PC-3 (cell line): ENCODE measurements around the gene ZNF20. TPM values are rescaled to one million over a fixed set of nuclear protein-coding genes. Genes with fewer than 3 reads are reported as not detected.
A peak's percentile ranks its signal among the peaks of the same experiment; 100 is the strongest.

Experiments used
- ATAC-seq: fragments of 200-7000 bp; cut with Tn5 transposase; 2 replicates; pipeline ENCODE4 v1.9.1; 2020; ENCODE audit warnings: mild to moderate bottlenecking, moderate library complexity
- BruUV-seq: library from RNA; stranded (reverse); fragments of 400-500 nt; replicated peaks from 2 replicates; lab custom pipeline; 2021; lab: Mats Ljungman, UMichigan
- CTCF ChIA-PET: fragments of 300-600 bp; sonication (Branson Sonifier 250); formaldehyde crosslinking; loops from one replicate; lab custom pipeline; 2022; ENCODE audit warnings: antibody characterized with exemption; lab: Charles Lee
- POLR2A ChIA-PET: fragments of 300-600 bp; sonication (Branson Sonifier 250); formaldehyde crosslinking; loops from one replicate; lab custom pipeline; 2022; ENCODE audit warnings: antibody characterized with exemption; ENCODE audit not compliant: unreplicated experiment; lab: Charles Lee
- DNase-seq: peaks from one replicate; pipeline ENCODE4 v3.0.0-alpha.2; 2015
- H2AFZ ChIP-seq: fragments of 300-600 bp; sonication (generic); 2 replicates; pipeline ENCODE4 v1.6.0; 2016; ENCODE audit warnings: antibody characterized with exemption, low read length
- H3F3A ChIP-seq: fragments of 300-600 bp; sonication (generic); one replicate; pipeline ENCODE4 v1.6.0; 2017; ENCODE audit warnings: antibody characterized with exemption, low read length, control low read depth, mild to moderate bottlenecking; ENCODE audit not compliant: unreplicated experiment
- H3K27ac ChIP-seq: fragments of 300-600 bp; sonication (generic); 2 replicates; pipeline ENCODE4 v1.5.1; 2016; ENCODE audit warnings: mild to moderate bottlenecking, low read length
- H3K27me3 ChIP-seq: fragments of 300-600 bp; sonication (generic); 2 replicates; pipeline ENCODE4 v1.6.1; 2016; ENCODE audit warnings: low read length, mixed read lengths
- H3K36me3 ChIP-seq: fragments of 300-600 bp; sonication (generic); 2 replicates; pipeline ENCODE4 v1.6.1; 2016; ENCODE audit warnings: low read depth, mixed run types, low read length, mixed read lengths
- H3K4me1 ChIP-seq: fragments of 300-600 bp; sonication (generic); 2 replicates; pipeline ENCODE4 v1.5.1; 2016; ENCODE audit warnings: low read length; ENCODE audit not compliant: insufficient read depth
- H3K4me2 ChIP-seq: fragments of 300-600 bp; sonication (generic); 2 replicates; pipeline ENCODE4 v1.6.0; 2016; ENCODE audit warnings: low read length
- H3K4me3 ChIP-seq: fragments of 300-600 bp; sonication (generic); 2 replicates; pipeline ENCODE4 v1.5.1; 2016; ENCODE audit warnings: mild to moderate bottlenecking, low read length, mixed read lengths
- H3K79me2 ChIP-seq: fragments of 300-600 bp; sonication (generic); 2 replicates; pipeline ENCODE4 v1.6.1; 2017; ENCODE audit warnings: low read length, mixed read lengths
- H3K9ac ChIP-seq: fragments of 300-600 bp; sonication (generic); 2 replicates; pipeline ENCODE4 v1.6.0; 2016; ENCODE audit warnings: mild to moderate bottlenecking, low read length
- H3K9me2 ChIP-seq: fragments of 300-600 bp; sonication (generic); replicated peaks from 2 replicates; pipeline ENCODE4 v1.6.1; 2016; ENCODE audit warnings: mixed run types, low read length, mixed read lengths
- H3K9me3 ChIP-seq: fragments of 300-600 bp; sonication (generic); 2 replicates; pipeline ENCODE4 v1.6.1; 2016; ENCODE audit warnings: low read length, mixed read lengths
- H4K20me1 ChIP-seq: fragments of 300-600 bp; sonication (generic); 2 replicates; pipeline ENCODE4 v1.6.1; 2016; ENCODE audit warnings: low read length, mixed read lengths
- EZH2 ChIP-seq: fragments of 300-600 bp; sonication (generic); IDR thresholded peaks from one replicate; pipeline ENCODE4 v1.6.1; 2017; ENCODE audit warnings: antibody characterized with exemption, mild to moderate bottlenecking, low read length; ENCODE audit not compliant: unreplicated experiment
- EZH2phosphoT487 ChIP-seq: fragments of 300-600 bp; sonication (generic); IDR thresholded peaks from 2 replicates; pipeline ENCODE4 v1.6.1; 2018; ENCODE audit warnings: mild to moderate bottlenecking, antibody characterized with exemption, low read length, borderline replicate concordance
- intact Hi-C: fragments of 100-400 bp; cut with micrococcal nuclease; formaldehyde crosslinking; loops from 2 replicates; pipeline ENCODE4 v1.9.0; 2023
- total RNA-seq: library from RNA; depleted of rRNA; stranded (reverse); fragments of >200 nt; gene quantifications from 2 replicates; pipeline ENCODE4 v1.2.3, GENCODE V29; 2014
- TF ChIP-seq, protein P1 (sequence below): fragments of 300-600 bp; sonication (generic); conservative IDR thresholded peaks from 2 replicates; pipeline ENCODE4 v1.5.1; 2017; ENCODE audit warnings: antibody characterized with exemption, low read depth, mild to moderate bottlenecking, low read length

Gene ZNF20
- total RNA-seq, 1 experiment from 2014 or later = 5.6 TPM

DNA sequence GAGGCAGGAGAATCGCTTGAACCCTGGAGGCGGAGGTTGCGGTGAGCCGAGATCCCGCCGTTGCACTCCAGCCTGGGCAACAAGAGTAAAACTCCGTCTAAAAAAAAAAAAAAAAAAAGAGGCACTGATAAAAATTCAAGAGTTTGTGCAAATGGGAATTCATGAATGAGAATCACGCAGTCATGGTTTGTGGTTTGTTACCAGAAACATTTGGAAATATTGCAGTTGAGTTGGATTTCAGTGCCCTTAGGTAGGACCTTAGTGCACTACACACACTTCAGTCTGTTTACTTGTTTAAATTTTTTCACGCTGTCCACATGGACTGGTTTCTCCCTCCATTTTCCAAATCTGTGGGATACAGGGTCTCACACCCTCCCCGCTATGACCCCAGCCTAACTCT, 47.2 kb downstream of the ZNF20 start:
- H4K20me1 ChIP-seq = no peaks in the 10 kb centered on the region
- ChIA-PET POLR2A (no interaction called here), CTCF (no interaction called here)
- H3F3A ChIP-seq = no peaks in the 10 kb centered on the region
- no peak overlapping the region; the same call in 1 of the 2 replicates for H3K4me2 ChIP-seq
- no peaks in the 10 kb centered on the region for H3K79me2 ChIP-seq
- H3K27me3 ChIP-seq = no peaks in the 10 kb centered on the region
- H3K27ac ChIP-seq = no peak overlapping the region
- no peaks in the 10 kb centered on the region; the same call in 1 of the 2 replicates for H3K36me3 ChIP-seq
- no peaks in the 10 kb centered on the region for H3K4me1 ChIP-seq
- no peaks in the 10 kb centered on the region for H3K9me2 ChIP-seq
- no peak overlapping the region for H3K9ac ChIP-seq
- no peak overlapping the region; the same call in 1 of the 2 replicates for H3K4me3 ChIP-seq
- H3K9me3 ChIP-seq = peaks cover 31% of the 10 kb centered on the region
- no peak for ATAC-seq
- no peak for DNase-seq
- TF ChIP-seq EZH2phosphoT487 (no peak), EZH2 (no peak)
- TF ChIP-seq, protein P1, sequence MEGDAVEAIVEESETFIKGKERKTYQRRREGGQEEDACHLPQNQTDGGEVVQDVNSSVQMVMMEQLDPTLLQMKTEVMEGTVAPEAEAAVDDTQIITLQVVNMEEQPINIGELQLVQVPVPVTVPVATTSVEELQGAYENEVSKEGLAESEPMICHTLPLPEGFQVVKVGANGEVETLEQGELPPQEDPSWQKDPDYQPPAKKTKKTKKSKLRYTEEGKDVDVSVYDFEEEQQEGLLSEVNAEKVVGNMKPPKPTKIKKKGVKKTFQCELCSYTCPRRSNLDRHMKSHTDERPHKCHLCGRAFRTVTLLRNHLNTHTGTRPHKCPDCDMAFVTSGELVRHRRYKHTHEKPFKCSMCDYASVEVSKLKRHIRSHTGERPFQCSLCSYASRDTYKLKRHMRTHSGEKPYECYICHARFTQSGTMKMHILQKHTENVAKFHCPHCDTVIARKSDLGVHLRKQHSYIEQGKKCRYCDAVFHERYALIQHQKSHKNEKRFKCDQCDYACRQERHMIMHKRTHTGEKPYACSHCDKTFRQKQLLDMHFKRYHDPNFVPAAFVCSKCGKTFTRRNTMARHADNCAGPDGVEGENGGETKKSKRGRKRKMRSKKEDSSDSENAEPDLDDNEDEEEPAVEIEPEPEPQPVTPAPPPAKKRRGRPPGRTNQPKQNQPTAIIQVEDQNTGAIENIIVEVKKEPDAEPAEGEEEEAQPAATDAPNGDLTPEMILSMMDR = no peak
- no peak overlapping the region for H2AFZ ChIP-seq
- intact Hi-C loops = no loop called here
- no TSS peak for BruUV-seq

DNA sequence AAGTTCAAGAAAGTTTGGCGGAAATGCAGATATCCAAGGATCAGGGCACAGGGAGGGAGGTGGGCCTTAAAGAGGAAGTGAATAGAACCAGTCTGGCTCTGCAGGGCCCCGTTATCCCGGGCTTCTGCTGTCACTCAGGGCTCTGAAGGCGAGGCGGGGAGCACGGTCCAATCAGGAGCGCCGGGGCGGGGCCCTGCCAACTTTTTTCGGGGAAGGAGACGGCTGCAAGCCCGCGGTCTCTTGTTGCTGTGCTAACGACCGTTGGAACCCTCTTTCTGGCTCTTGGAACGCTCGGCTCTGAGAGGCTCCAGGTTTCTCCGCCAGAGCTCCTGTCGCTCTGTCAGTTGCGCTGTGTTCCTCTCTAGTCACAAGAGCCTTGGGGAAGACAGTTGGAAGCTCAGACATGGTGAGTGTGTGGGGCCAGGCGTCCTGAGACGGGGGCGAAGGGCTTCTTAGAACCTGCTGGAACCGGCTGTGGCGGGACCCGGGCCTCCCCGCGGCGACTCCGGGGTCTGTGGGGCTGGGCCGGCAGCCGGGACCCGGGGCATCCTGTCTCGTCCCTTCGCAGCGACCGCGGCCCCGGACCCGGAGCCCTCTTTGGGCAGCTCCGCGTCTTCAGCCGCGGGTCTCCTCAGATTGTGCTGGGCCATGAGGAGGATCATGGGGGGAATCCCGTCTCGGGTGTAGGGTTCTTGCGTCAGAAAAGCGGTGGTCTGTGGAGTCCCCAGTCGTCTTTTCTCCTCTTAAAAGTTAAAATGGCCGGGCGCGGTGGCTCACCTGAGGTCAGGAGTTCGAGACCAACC, 47.9 kb downstream of the ZNF20 start:
- H4K20me1 ChIP-seq = no peaks in the 10 kb centered on the region
- no peaks in the 10 kb centered on the region for H3K4me1 ChIP-seq
- DNase-seq (peak; percentile 37), ATAC-seq (peak; percentile 64)
- peak overlapping the region; percentile 62 for H3K4me3 ChIP-seq
- H3K9me3 ChIP-seq = peaks cover 27% of the 10 kb centered on the region
- no TSS peak for BruUV-seq
- no peak overlapping the region for H3K9ac ChIP-seq
- ChIA-PET POLR2A (no interaction called here), CTCF (no interaction called here)
- no peaks in the 10 kb centered on the region for H3F3A ChIP-seq
- H3K36me3 ChIP-seq = no peaks in the 10 kb centered on the region; the same call in 1 of the 2 replicates
- H3K27ac ChIP-seq = no peak overlapping the region
- peak overlapping the region; percentile 50 for H3K4me2 ChIP-seq
- H3K27me3 ChIP-seq = no peaks in the 10 kb centered on the region
- no peaks in the 10 kb centered on the region for H3K9me2 ChIP-seq
- H2AFZ ChIP-seq = peak overlapping the region; percentile 73
- no peaks in the 10 kb centered on the region for H3K79me2 ChIP-seq
- TF ChIP-seq EZH2phosphoT487 = no peak
- TF ChIP-seq EZH2 = no peak
- TF ChIP-seq, protein P1 = no peak
- intact Hi-C loops = no loop called here

GRCh38 chr19:12090807-12091206, 49.3 kb downstream of the ZNF20 start:
- no peaks in the 10 kb centered on the region for H3K27me3 ChIP-seq
- intact Hi-C loops = no loop called here
- no peaks in the 10 kb centered on the region for H4K20me1 ChIP-seq
- no peaks in the 10 kb centered on the region for H3K9me2 ChIP-seq
- peaks cover 24% of the 10 kb centered on the region; the same call in 1 of the 2 replicates for H3K9me3 ChIP-seq
- TF ChIP-seq EZH2phosphoT487 (no peak), EZH2 (no peak)
- TF ChIP-seq, protein P1 = peak; percentile 61
- no peaks in the 10 kb centered on the region for H3F3A ChIP-seq
- peak; percentile 35 for DNase-seq
- POLR2A ChIA-PET = interaction anchor here (0.6 kb wide), 1 partner anchor 292 kb away, joined by 3 read pairs; the partner anchor contains the start of gene ZNF491
- no peaks in the 10 kb centered on the region for H3K4me1 ChIP-seq
- ATAC-seq = no peak
- no peak overlapping the region for H3K4me3 ChIP-seq
- H2AFZ ChIP-seq = no peak overlapping the region
- CTCF ChIA-PET = interaction anchor here (0.6 to 1.0 kb wide), 2 partner anchors 31 to 50 kb away, joined by 4 to 8 read pairs; partner anchors contain the start of gene ZNF20
- H3K79me2 ChIP-seq = no peaks in the 10 kb centered on the region
- H3K9ac ChIP-seq = no peak overlapping the region
- no peak overlapping the region for H3K27ac ChIP-seq
- no TSS peak for BruUV-seq
- no peak overlapping the region for H3K4me2 ChIP-seq
- peaks cover 3% of the 10 kb centered on the region; the same call in 1 of the 2 replicates for H3K36me3 ChIP-seq
